HEK293 (cell line): Measurements from ENCODE around the gene SUPT4H1.

Experiments used
- CTCF ChIA-PET: fragments of 350-600 bp; formaldehyde crosslinking; extraction: SDS; loops from one replicate; lab custom pipeline; 2021; ENCODE audit warnings: antibody characterized with exemption; lab: Yijun Ruan, JAX
- POLR2A ChIA-PET: fragments of 300-600 bp; formaldehyde crosslinking; extraction: SDS; loops from one replicate; lab custom pipeline; 2020; ENCODE audit warnings: antibody characterized with exemption, inconsistent platforms; lab: Yijun Ruan, JAX
- H3K27ac ChIP-seq: fragments of 200-500 bp; sonication (Bioruptor generic); 2 replicates; pipeline ENCODE4 v1.5.1; 2014; ENCODE audit warnings: low read depth, low read length, control low read depth, inconsistent platforms; ENCODE audit errors: extremely low read depth
- H3K36me3 ChIP-seq, 2 experiments: fragments of 200-500 bp in 1 of 2; sonication (Bioruptor generic) in 1 of 2; 1 replicate in 1 of 2; 2 replicates in 1 of 2; pipeline ENCODE4 v1.5.1; 2014 to 2017; ENCODE audit warnings: inconsistent platforms in 2 of 2, low read length in 2 of 2; ENCODE audit not compliant: control insufficient read depth in 2 of 2, insufficient read depth in 1 of 2
- H3K4me1 ChIP-seq: fragments of 200-500 bp; sonication (Bioruptor generic); 2 replicates; pipeline ENCODE4 v1.5.1; 2014; ENCODE audit warnings: mild to moderate bottlenecking, low read length, inconsistent platforms; ENCODE audit not compliant: control insufficient read depth, insufficient read depth
- H3K4me3 ChIP-seq: 2 replicates; pipeline ENCODE4 v1.5.1; 2011; ENCODE audit warnings: low read depth, mild to moderate bottlenecking, control low read depth, low read length, moderate library complexity
- H3K9me3 ChIP-seq: fragments of 200-500 bp; sonication (Bioruptor generic); 2 replicates; pipeline ENCODE4 v1.5.1; 2014; ENCODE audit warnings: low read depth, low read length, inconsistent platforms; ENCODE audit not compliant: control insufficient read depth, insufficient read depth
- EGR2 ChIP-seq: fragments of 450-650 bp; formaldehyde crosslinking; IDR thresholded peaks from 2 replicates; pipeline ENCODE4 v1.5.1; 2016; ENCODE audit warnings: low read depth, missing biosample characterization, missing genetic modification characterization
- MZF1 ChIP-seq: fragments of 450-650 bp; formaldehyde crosslinking; IDR thresholded peaks from 2 replicates; pipeline ENCODE4 v1.5.1; 2017; ENCODE audit warnings: missing biosample characterization, missing genetic modification characterization, borderline replicate concordance
- PRDM6 ChIP-seq: fragments of 450-650 bp; formaldehyde crosslinking; IDR thresholded peaks from 2 replicates; pipeline ENCODE4 v1.5.1; 2017; ENCODE audit warnings: missing biosample characterization, missing genetic modification characterization
- WT1 ChIP-seq: fragments of 450-650 bp; formaldehyde crosslinking; IDR thresholded peaks from 2 replicates; pipeline ENCODE4 v1.5.1; 2016; ENCODE audit warnings: missing biosample characterization, missing genetic modification characterization
- ZBTB26 ChIP-seq: fragments of 450-650 bp; formaldehyde crosslinking; optimal IDR thresholded peaks from 2 replicates; pipeline ENCODE3; 2016; ENCODE audit warnings: missing biosample characterization, mild to moderate bottlenecking, missing genetic modification characterization
- ZBTB44 ChIP-seq: fragments of 450-650 bp; IDR thresholded peaks from 2 replicates; pipeline ENCODE4 v1.5.1; 2018; ENCODE audit warnings: missing biosample characterization, mild to moderate bottlenecking, missing genetic modification characterization
- ZBTB49 ChIP-seq: fragments of 450-650 bp; formaldehyde crosslinking; IDR thresholded peaks from 2 replicates; pipeline ENCODE4 v1.5.1; 2016; ENCODE audit warnings: missing biosample characterization, missing genetic modification characterization, low read depth
- ZEB2 ChIP-seq: fragments of 450-650 bp; formaldehyde crosslinking; IDR thresholded peaks from 2 replicates; pipeline ENCODE4 v1.5.1; 2016; ENCODE audit warnings: missing biosample characterization, missing genetic modification characterization
- ZFHX2 ChIP-seq: fragments of 450-650 bp; formaldehyde crosslinking; conservative IDR thresholded peaks from 2 replicates; pipeline ENCODE4 v1.5.1; 2016; ENCODE audit warnings: missing biosample characterization, missing genetic modification characterization
- ZFP3 ChIP-seq: fragments of 450-650 bp; formaldehyde crosslinking; IDR thresholded peaks from 2 replicates; pipeline ENCODE4 v1.5.1; 2016; ENCODE audit warnings: low read depth, missing biosample characterization, missing genetic modification characterization
- ZFP69B ChIP-seq: fragments of 450-650 bp; formaldehyde crosslinking; IDR thresholded peaks from 2 replicates; pipeline ENCODE4 v1.5.1; 2016; ENCODE audit warnings: missing biosample characterization, missing genetic modification characterization
- ZNF132 ChIP-seq: fragments of 450-650 bp; formaldehyde crosslinking; IDR thresholded peaks from 2 replicates; pipeline ENCODE4 v1.5.1; 2017; ENCODE audit warnings: missing biosample characterization, missing genetic modification characterization, borderline replicate concordance
- ZNF280D ChIP-seq: fragments of 450-650 bp; formaldehyde crosslinking; IDR thresholded peaks from 2 replicates; pipeline ENCODE4 v1.5.1; 2016; ENCODE audit warnings: missing biosample characterization, missing genetic modification characterization
- ZNF335 ChIP-seq: fragments of 450-650 bp; formaldehyde crosslinking; conservative IDR thresholded peaks from 2 replicates; pipeline ENCODE4 v1.5.1; 2016; ENCODE audit warnings: missing biosample characterization, missing genetic modification characterization
- ZNF404 ChIP-seq: fragments of 450-650 bp; formaldehyde crosslinking; IDR thresholded peaks from 2 replicates; pipeline ENCODE4 v1.5.1; 2017; ENCODE audit warnings: missing biosample characterization, missing genetic modification characterization
- ZNF561 ChIP-seq: fragments of 450-650 bp; IDR thresholded peaks from 2 replicates; pipeline ENCODE4 v1.5.1; 2018; ENCODE audit warnings: missing biosample characterization, missing genetic modification characterization, borderline replicate concordance
- ZNF670 ChIP-seq: fragments of 450-650 bp; formaldehyde crosslinking; IDR thresholded peaks from 2 replicates; pipeline ENCODE4 v1.5.1; 2016; ENCODE audit warnings: missing biosample characterization, missing genetic modification characterization, low read depth
- ZNF707 ChIP-seq: fragments of 450-650 bp; formaldehyde crosslinking; IDR thresholded peaks from 2 replicates; pipeline ENCODE4 v1.5.1; 2016; ENCODE audit warnings: missing biosample characterization, missing genetic modification characterization
- ZNF792 ChIP-seq: fragments of 450-650 bp; formaldehyde crosslinking; IDR thresholded peaks from 2 replicates; pipeline ENCODE4 v1.5.1; 2016; ENCODE audit warnings: missing biosample characterization, missing genetic modification characterization

SUPT4H1 gene

GRCh38 chr17:58322581-58323185 lies 29.3 kb downstream of the SUPT4H1 start (continued):
- TF ChIP-seq ZNF280D, result no peak
- TF ChIP-seq ZFP3 (tag by site-specific recombination), result no peak
- TF ChIP-seq ZNF404 (tag by site-specific recombination), result no peak
- TF ChIP-seq ZNF670 (tag by site-specific recombination), result no peak
- no peak for TF ChIP-seq WT1 (tag by site-specific recombination)
- TF ChIP-seq ZNF792 (tag by site-specific recombination), result no peak
- no peak for TF ChIP-seq ZNF561 (tag by site-specific recombination)

- Histone ChIP-seq H3K9me3 (no peaks in the 10 kb centered on the region), H3K4me1 (peaks cover 5% of the 10 kb centered on the region; the same call in 1 of the 2 replicates), H3K4me3 (no peak overlapping the region), H3K27ac (no peak overlapping the region), H3K36me3 (no peaks in the 10 kb centered on the region)
- CTCF ChIA-PET, result interaction anchor here (0.7 to 1.6 kb wide), 5 partner anchors 17 to 124 kb away, joined by 3 to 5 read pairs (median 4); partner anchors contain the start of genes RNF43 and SUPT4H1
- POLR2A ChIA-PET, result interaction anchor here (0.6 to 5.2 kb wide), 5 partner anchors 30 to 160 kb away, joined by 3 to 30 read pairs (median 4); partner anchors contain the start of genes MKS1, RNF43 and SUPT4H1
- TF ChIP-seq PRDM6 (tag by site-specific recombination) (no peak), ZBTB44 (tag by site-specific recombination) (no peak), ZFP69B (tag by site-specific recombination) (no peak), ZNF335 (no peak), ZBTB26 (tag by site-specific recombination) (no peak), ZEB2 (tag by site-specific recombination) (no peak), ZNF132 (no peak), EGR2 (tag by site-specific recombination) (peak; percentile 74), ZNF707 (tag by site-specific recombination) (no peak), ZBTB49 (no peak), MZF1 (tag by site-specific recombination) (no peak), ZFHX2 (tag by site-specific recombination) (peak; percentile 55), ZNF280D (no peak)
Measured at GRCh38 chr17:58321571-58322525, 30.2 kb downstream of the SUPT4H1 start.
